Glomerular visceral epithelial cell (primary cell): ENCODE results near the gene CAPN3.
A peak's percentile ranks its signal among the peaks of the same experiment; 100 is the strongest.
"Not testable (repeated sequence)": the region's sequence is repeated elsewhere in the genome, so short reads cannot be mapped to it uniquely, and the experiment has no call there.

Source experiments
- DNase-seq: peaks from one replicate; pipeline ENCODE4 v3.0.0-alpha.2; 2016; ENCODE audit errors: extremely low spot score

CAPN3 gene

GRCh38 chr15:42359249-42359648 lies at the start of gene CAPN3:
TSS of gene CAPN3 (plus strand) at chr15:42359501. CDS start at chr15:42359806, 305 bp downstream.
- no peak for DNase-seq

GRCh38 chr15:42313463-42313862 lies 45.8 kb upstream of the CAPN3 start:
- no peak for DNase-seq

- DNase-seq, result no peak
Measured at GRCh38 chr15:42314818-42315217, 44.5 kb upstream of the CAPN3 start.

DNA sequence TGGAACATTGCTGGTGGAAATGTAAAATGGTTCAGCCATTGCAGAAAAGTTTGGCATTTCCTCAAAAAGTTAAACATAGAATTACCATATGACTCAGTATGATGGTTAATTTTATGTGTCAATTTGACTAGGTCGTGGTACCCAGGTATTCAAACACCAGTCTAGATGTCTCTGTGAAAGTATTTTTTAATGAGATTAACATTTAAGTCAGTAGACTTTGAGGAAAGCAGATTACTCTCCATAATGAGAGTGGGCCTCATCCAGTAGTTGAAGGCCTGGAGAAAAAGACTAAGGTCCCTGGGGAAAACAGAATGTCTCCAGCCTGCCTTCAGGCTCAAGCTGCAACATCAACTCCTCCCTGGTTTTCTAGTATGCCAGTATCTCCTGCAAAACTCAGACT lies 43.8 kb upstream of the CAPN3 start:
- no peak for DNase-seq

- not testable (repeated sequence) for DNase-seq
Measured at GRCh38 chr15:42316282-42316805, 43.0 kb upstream of the CAPN3 start.

GRCh38 chr15:42319206-42319605 lies 40.1 kb upstream of the CAPN3 start:
- DNase-seq, result no peak

- DNase-seq, result no peak
Measured at GRCh38 chr15:42324308-42324707, 35.0 kb upstream of the CAPN3 start.

DNA sequence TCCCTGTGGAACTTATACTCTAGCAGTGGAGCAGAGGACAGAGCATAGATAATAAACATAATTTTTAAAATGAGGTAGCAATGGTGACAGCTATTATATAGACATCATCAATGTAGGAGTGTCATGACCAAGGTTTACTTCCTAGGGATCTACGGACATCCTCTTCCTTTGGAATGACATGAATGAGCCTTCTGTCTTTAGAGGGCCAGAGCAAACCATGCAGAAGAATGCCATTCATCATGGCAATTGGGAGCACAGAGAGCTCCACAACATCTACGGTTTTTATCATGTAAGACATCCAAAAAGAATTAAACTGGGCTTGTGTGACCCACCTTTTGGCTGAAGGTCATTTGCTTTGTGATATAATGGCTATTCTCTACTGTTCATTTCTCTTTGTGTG lies 30.1 kb upstream of the CAPN3 start:
- DNase-seq, result no peak

- DNase-seq, result no peak
Measured at GRCh38 chr15:42329992-42330391, 29.3 kb upstream of the CAPN3 start.

DNA sequence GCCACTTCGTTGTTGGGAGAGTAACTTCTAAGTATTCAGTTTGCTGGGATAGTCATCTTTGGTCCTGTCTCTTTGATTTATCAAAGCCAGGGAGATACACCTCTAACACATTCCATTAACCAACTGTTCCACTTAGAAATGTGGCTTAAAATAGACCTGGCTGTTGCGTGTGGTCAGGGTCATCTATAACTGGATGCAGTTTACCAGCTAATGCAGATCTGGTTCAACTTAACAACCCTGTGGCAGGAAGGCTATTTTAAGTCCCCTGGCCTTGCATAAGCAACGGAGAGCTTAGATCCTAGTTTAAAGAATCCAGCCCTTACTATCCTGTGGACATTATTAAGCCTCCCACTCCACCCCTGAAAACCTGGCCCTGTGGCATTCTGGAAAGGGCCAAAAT lies 28.1 kb upstream of the CAPN3 start:
- DNase-seq, result no peak

GRCh38 chr15:42332331-42332730 lies 27.0 kb upstream of the CAPN3 start:
- no peak for DNase-seq

DNA sequence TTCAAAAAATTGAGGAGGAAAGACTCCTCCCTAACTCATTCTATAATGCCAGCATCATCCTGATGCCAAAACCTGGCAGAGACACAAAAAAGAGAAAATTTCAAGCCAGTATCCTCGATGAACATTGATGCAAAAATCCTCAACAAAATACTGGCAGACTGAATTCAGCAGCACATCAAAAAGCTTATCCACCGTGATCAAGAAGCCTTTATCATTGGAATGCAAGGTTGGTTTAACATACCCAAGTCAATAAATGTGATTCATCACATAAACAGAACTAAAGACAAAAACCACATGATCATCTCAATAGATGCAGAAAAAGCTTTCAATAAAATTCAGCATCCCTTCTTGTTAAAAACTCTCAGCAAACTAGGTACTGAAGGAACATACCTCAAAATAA lies 24.2 kb upstream of the CAPN3 start:
- DNase-seq, result no peak

GRCh38 chr15:42336650-42337049 lies 22.7 kb upstream of the CAPN3 start:
- DNase-seq, result not testable (repeated sequence)

DNA sequence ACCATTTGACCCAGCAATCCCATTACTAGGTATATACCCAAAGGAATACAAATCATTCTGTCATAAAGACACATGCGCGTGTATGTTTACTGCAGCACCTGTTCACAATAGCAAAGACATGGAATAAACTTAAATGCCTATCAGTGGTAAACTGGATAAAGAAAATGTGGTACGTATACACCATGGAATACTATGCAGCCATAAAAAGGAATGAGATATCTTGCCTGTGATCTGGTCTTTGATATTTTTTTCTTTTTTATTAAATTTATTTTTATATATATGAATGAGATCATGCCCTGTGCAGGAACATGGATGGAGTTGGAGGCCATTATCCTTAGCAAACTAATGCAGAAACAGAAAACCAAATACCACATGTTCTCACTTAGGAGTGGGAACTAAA lies 22.2 kb upstream of the CAPN3 start:
- DNase-seq, result not testable (repeated sequence)

DNA sequence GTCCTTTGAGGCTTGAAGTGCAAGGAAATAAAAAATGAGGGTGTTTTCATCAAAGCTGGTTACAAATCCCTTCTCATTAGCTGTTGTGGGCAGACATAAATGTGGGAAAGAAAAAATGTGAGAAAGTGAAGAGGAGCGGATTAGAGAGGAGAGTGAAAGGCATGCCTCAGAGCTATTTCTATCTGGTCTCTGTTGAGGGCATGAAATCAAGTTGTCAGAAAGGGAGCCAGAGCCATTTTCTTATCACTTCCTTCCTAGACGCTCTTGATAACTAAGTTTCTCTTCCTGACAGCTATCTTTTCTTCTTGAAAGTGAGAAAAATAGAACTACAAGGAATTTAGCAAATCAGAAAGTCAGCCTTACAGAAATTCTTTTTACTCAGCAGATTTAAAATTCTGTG lies 20.8 kb upstream of the CAPN3 start:
- DNase-seq, result no peak

DNA sequence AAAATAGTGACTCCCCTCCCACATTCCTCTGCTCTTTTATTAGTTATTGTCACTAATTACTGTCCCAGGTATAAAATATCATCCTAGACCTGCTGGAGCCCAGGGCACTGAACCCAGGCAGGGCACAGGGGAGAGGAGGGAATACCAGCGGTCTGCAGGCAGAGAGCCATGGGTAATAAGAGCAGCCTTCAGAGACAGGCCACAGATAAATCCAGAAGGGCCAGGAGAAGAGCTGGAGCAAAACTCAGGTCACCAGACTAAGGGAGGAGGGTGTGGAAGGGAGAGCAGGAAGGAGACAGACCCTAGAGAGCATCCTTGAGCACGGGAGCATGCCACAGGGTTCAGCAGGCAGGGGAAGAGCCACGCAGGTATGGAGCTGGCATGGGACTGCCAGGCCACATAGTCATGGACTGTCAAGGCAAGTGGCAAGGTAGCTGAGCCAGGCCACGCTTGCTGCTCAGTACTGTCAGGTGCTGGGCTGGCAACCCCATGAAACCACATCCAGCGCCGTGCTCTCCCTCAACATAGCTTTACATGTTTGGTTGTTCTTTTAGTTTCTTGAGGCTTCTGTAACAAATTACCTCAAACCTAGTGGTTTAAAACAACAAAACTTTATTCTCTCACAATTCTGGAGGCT lies 15.6 kb upstream of the CAPN3 start:
- DNase-seq, result no peak

GRCh38 chr15:42344763-42345162 lies 14.5 kb upstream of the CAPN3 start:
- DNase-seq, result no peak

GRCh38 chr15:42345504-42345903 lies 13.8 kb upstream of the CAPN3 start:
- DNase-seq, result no peak

DNA sequence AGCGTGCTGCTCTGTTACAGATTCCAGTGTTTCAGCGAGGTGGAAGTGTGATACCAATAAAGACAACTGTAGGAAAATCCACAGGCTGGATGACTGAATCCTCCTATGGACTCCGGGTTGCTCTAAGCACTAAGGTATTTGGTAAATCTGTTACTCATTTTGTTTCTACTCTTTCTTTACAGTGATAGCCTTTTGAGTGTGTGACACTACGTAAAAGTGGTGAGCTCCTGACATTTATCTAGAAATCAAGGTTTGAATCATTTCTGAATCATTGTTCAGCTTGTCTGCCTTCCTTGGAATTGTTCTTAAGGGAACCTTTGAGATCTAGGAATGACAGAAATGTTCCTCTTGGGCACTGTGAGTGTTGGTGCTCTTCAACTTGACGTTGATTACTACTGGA lies 11.2 kb upstream of the CAPN3 start:
- DNase-seq, result peak; percentile 25

- peak; percentile 7 for DNase-seq
Measured at GRCh38 chr15:42349186-42349585, 10.1 kb upstream of the CAPN3 start.

GRCh38 chr15:42352401-42352800 lies 6.9 kb upstream of the CAPN3 start:
- no peak for DNase-seq

- no peak for DNase-seq
Measured at GRCh38 chr15:42353061-42353460, 6.2 kb upstream of the CAPN3 start.

- DNase-seq, result no peak
Measured at GRCh38 chr15:42354824-42355223, 4.5 kb upstream of the CAPN3 start.

DNA sequence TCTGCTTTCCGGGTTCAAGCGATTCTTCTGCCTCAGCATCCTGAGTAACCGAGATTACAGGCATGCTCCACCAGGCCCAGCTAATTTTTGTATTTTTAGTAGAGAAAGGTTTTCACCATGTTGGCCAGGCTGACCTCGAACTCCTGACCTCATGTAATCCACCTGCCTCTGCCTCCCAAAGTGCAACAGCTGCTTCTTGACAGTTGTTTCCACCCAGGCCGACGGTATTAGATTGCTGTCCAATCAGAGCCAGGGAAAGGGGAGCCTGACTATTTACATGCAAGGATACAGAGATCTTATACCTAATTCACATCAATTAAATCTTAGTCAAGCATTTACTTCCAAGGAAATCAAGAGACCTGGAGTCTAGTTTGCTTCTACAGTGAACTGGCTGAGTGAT lies 4.0 kb upstream of the CAPN3 start:
- DNase-seq, result no peak
